OCI-LY7 (cell line): ENCODE data around the gene STPG4. TPM values are rescaled to one million over a fixed set of nuclear protein-coding genes. Genes with fewer than 3 reads are reported as not detected.

Experiments
- BruUV-seq: library from RNA; stranded (reverse); fragments of 400-500 nt; replicated peaks from 2 replicates; lab custom pipeline; 2021; lab: Mats Ljungman, UMichigan
- CTCF ChIA-PET: fragments of 300-600 bp; sonication (Branson Sonifier 250); formaldehyde crosslinking; loops from one replicate; lab custom pipeline; 2022; ENCODE audit warnings: antibody characterized with exemption; ENCODE audit not compliant: unreplicated experiment; lab: Charles Lee
- POLR2A ChIA-PET: fragments of 300-600 bp; sonication (Branson Sonifier 250); formaldehyde crosslinking; loops from one replicate; lab custom pipeline; 2022; ENCODE audit warnings: antibody characterized with exemption; lab: Charles Lee
- DNase-seq: peaks from one replicate; pipeline ENCODE4 v3.0.0-alpha.2; 2015; ENCODE audit warnings: low spot score
- H2AFZ ChIP-seq: fragments of 200-600 bp; sonication (generic), shearing (Covaris generic); 2 replicates; pipeline ENCODE4 v1.6.1; 2014; ENCODE audit warnings: mild to moderate bottlenecking, antibody characterized with exemption, low read length, moderate library complexity
- H3K27ac ChIP-seq: fragments of 200-600 bp; sonication (generic); 2 replicates; pipeline ENCODE4 v1.5.1; 2014; ENCODE audit warnings: mixed run types, low read depth, mild to moderate bottlenecking, moderate library complexity, low read length, inconsistent platforms; ENCODE audit not compliant: poor library complexity, severe bottlenecking
- H3K36me3 ChIP-seq: fragments of 200-600 bp; sonication (generic); 2 replicates; pipeline ENCODE4 v1.6.1; 2014; ENCODE audit warnings: mild to moderate bottlenecking, antibody characterized with exemption, low read length, moderate library complexity, mixed read lengths; ENCODE audit not compliant: insufficient read depth
- H3K4me1 ChIP-seq: fragments of 200-600 bp; sonication (generic); 2 replicates; pipeline ENCODE4 v1.5.1; 2014; ENCODE audit warnings: mild to moderate bottlenecking, low read length; ENCODE audit not compliant: insufficient read depth, poor library complexity, severe bottlenecking
- H3K4me2 ChIP-seq: fragments of 200-600 bp; sonication (generic); 2 replicates; pipeline ENCODE4 v1.6.1; 2014; ENCODE audit warnings: mild to moderate bottlenecking, low read length
- H3K4me3 ChIP-seq: fragments of 200-600 bp; sonication (generic); 2 replicates; pipeline ENCODE4 v1.5.1; 2014; ENCODE audit warnings: mild to moderate bottlenecking, low read depth, low read length; ENCODE audit not compliant: poor library complexity, severe bottlenecking
- H3K79me2 ChIP-seq: fragments of 200-600 bp; sonication (generic); 2 replicates; pipeline ENCODE4 v1.6.1; 2016; ENCODE audit warnings: low read depth, mild to moderate bottlenecking, low read length, moderate library complexity, mixed read lengths; ENCODE audit not compliant: insufficient read depth
- H3K9me2 ChIP-seq: fragments of 200-600 bp; sonication (generic); 2 replicates; pipeline ENCODE4 v1.6.1; 2016; ENCODE audit warnings: mild to moderate bottlenecking, low read length, mixed read lengths; ENCODE audit not compliant: insufficient read depth
- H3K9me3 ChIP-seq: fragments of 200-600 bp; sonication (generic); 2 replicates; pipeline ENCODE4 v1.6.1; 2014; ENCODE audit warnings: mild to moderate bottlenecking, mixed run types, low read length, mixed read lengths
- H4K20me1 ChIP-seq: fragments of 200-600 bp; sonication (generic); 2 replicates; pipeline ENCODE4 v1.6.1; 2014; ENCODE audit warnings: mild to moderate bottlenecking, antibody characterized with exemption, low read length, moderate library complexity, mixed read lengths; ENCODE audit not compliant: insufficient read depth
- CTCF ChIP-seq: fragments of 200-600 bp; sonication (generic); conservative IDR thresholded peaks from 2 replicates; pipeline ENCODE4 v1.5.1; 2014; ENCODE audit warnings: mild to moderate bottlenecking, antibody characterized with exemption, low read length, moderate library complexity, mixed read lengths
- EZH2phosphoT487 ChIP-seq: fragments of 200-600 bp; sonication (generic); IDR thresholded peaks from 2 replicates; pipeline ENCODE4 v1.6.1; 2018; ENCODE audit warnings: low read depth, borderline replicate concordance, mild to moderate bottlenecking, mixed run types, antibody characterized with exemption, low read length, moderate library complexity, mixed read lengths
- intact Hi-C: fragments of 100-400 bp; cut with micrococcal nuclease; formaldehyde crosslinking; loops from one replicate; pipeline ENCODE4 v1.10.0; 2022; ENCODE audit not compliant: unreplicated experiment
- total RNA-seq, 2 experiments: library from RNA; depleted of rRNA in 1 of 2; stranded (reverse); fragments of >200 nt in 1 of 2; shearing (Covaris generic) in 1 of 2; gene quantifications; 2 replicates each; pipeline ENCODE4 v1.2.3, GENCODE V29; 2014 to 2022

Gene STPG4
- total RNA-seq, 2 experiments from 2014 or later, result 0.68 TPM; not detected in 1

- ChIA-PET CTCF (no interaction called here), POLR2A (no interaction called here)
- no peak for TF ChIP-seq CTCF
- no peak for TF ChIP-seq EZH2phosphoT487
Observed at GRCh38 chr2:47049502-47049901, 105.6 kb downstream of the STPG4 start.

GRCh38 chr2:47048801-47049480, 106.2 kb downstream of the STPG4 start:
- no peaks in the 10 kb centered on the region for H3K79me2 ChIP-seq
- TF ChIP-seq CTCF (0 out of 2 replicates have a peak, but pooled peaks have one; percentile 24), EZH2phosphoT487 (no peak)
- no peaks in the 10 kb centered on the region for H3K9me2 ChIP-seq
- no peak overlapping the region for H2AFZ ChIP-seq
- DNase-seq, result no peak
- intact Hi-C loops, result no loop called here
- H3K36me3 ChIP-seq, result peaks cover 88% of the 10 kb centered on the region
- ChIA-PET POLR2A (no interaction called here), CTCF (no interaction called here)
- no peak overlapping the region for H3K4me2 ChIP-seq
- no peak overlapping the region for H3K27ac ChIP-seq
- no TSS peak for BruUV-seq
- no peaks in the 10 kb centered on the region; the same call in 1 of the 2 replicates for H4K20me1 ChIP-seq
- no peak overlapping the region for H3K4me3 ChIP-seq
- no peaks in the 10 kb centered on the region for H3K9me3 ChIP-seq
- no peaks in the 10 kb centered on the region for H3K4me1 ChIP-seq

More at GRCh38 chr2:47049502-47049901, 105.6 kb downstream of the STPG4 start:
- Histone ChIP-seq H3K4me1 (no peaks in the 10 kb centered on the region), H3K27ac (no peak overlapping the region), H3K36me3 (peaks cover 89% of the 10 kb centered on the region), H3K9me3 (no peaks in the 10 kb centered on the region), H3K9me2 (no peaks in the 10 kb centered on the region), H2AFZ (no peak overlapping the region), H3K4me3 (no peak overlapping the region), H4K20me1 (no peaks in the 10 kb centered on the region; the same call in 1 of the 2 replicates), H3K4me2 (no peak overlapping the region), H3K79me2 (no peaks in the 10 kb centered on the region)
- BruUV-seq, result no TSS peak
- intact Hi-C loops, result no loop called here
- DNase-seq, result no peak

GRCh38 chr2:47046271-47046670, 108.8 kb downstream of the STPG4 start:
- no TSS peak for BruUV-seq
- DNase-seq, result no peak

More at GRCh38 chr2:47046271-47046670, 108.8 kb downstream of the STPG4 start:
- Histone ChIP-seq H2AFZ (no peak overlapping the region), H3K36me3 (peaks cover 77% of the 10 kb centered on the region), H3K4me1 (no peaks in the 10 kb centered on the region), H3K9me2 (no peaks in the 10 kb centered on the region), H3K27ac (no peak overlapping the region), H3K79me2 (no peaks in the 10 kb centered on the region), H3K4me3 (no peak overlapping the region), H4K20me1 (no peaks in the 10 kb centered on the region; the same call in 1 of the 2 replicates), H3K4me2 (no peak overlapping the region), H3K9me3 (no peaks in the 10 kb centered on the region)
- intact Hi-C loops, result no loop called here
- TF ChIP-seq EZH2phosphoT487 (no peak), CTCF (no peak)
- ChIA-PET CTCF (no interaction called here), POLR2A (no interaction called here)
